Activated CD8-positive, alpha-beta T cell treated with anti-CD3 and anti-CD28 coated beads for 36 hours (primary cell): ENCODE results near the gene NSD2. TPM values are rescaled to one million over a fixed set of nuclear protein-coding genes. Genes with fewer than 3 reads are reported as not detected.
A peak's percentile ranks its signal among the peaks of the same experiment; 100 is the strongest.

Experiments used
- ATAC-seq: fragments of 200-7000 bp; cut with Tn5 transposase; one replicate; pipeline ENCODE4 v1.10.0; 2021; ENCODE audit warnings: mild to moderate bottlenecking, moderate library complexity
- CTCF ChIA-PET: fragments of 350-600 bp; sonication (Branson Sonifier 250); formaldehyde crosslinking; loops from one replicate; lab custom pipeline; 2021; ENCODE audit warnings: antibody characterized with exemption; lab: Charles Lee
- POLR2A ChIA-PET: fragments of 350-600 bp; sonication (Branson Sonifier 250); formaldehyde crosslinking; loops from one replicate; lab custom pipeline; 2021; ENCODE audit warnings: antibody characterized with exemption; lab: Charles Lee
- DNase-seq: peaks from one replicate; pipeline ENCODE4 v3.0.0-alpha.2; 2020
- H3K27ac Mint-ChIP-seq: one replicate; pipeline ENCODE4 v1.8.0; 2021; ENCODE audit warnings: mild to moderate bottlenecking, mixed read lengths
- H3K27me3 Mint-ChIP-seq: one replicate; pipeline ENCODE4 v1.8.0; 2021; ENCODE audit warnings: mixed read lengths
- H3K36me3 Mint-ChIP-seq: one replicate; pipeline ENCODE4 v1.8.0; 2021; ENCODE audit warnings: low read depth, mixed read lengths
- H3K4me1 Mint-ChIP-seq: one replicate; pipeline ENCODE4 v1.8.0; 2021; ENCODE audit warnings: low read depth, mixed read lengths
- H3K4me3 Mint-ChIP-seq: one replicate; pipeline ENCODE4 v1.8.0; 2021; ENCODE audit warnings: mild to moderate bottlenecking, moderate library complexity, mixed read lengths
- H3K9me3 Mint-ChIP-seq: one replicate; pipeline ENCODE4 v1.8.0; 2021; ENCODE audit warnings: mixed read lengths
- CTCF ChIP-seq: fragments of 200-600 bp; IDR thresholded peaks from one replicate; pipeline ENCODE4 v1.8.0; 2022; ENCODE audit warnings: antibody characterized with exemption, mild to moderate bottlenecking
- intact Hi-C: fragments of 100-400 bp; cut with micrococcal nuclease; formaldehyde crosslinking; loops from one replicate; pipeline ENCODE4 v1.10.0; 2022
- total RNA-seq, 2 experiments: library from RNA; stranded (reverse); gene quantifications; one replicate each; pipeline ENCODE4 v1.2.3, GENCODE V29; 2021

Gene NSD2
- total RNA-seq, 2 experiments from 2014 or later, result 219 TPM

- Mint-ChIP-seq H3K27ac (no peak overlapping the region), H3K9me3 (no peaks in the 10 kb centered on the region), H3K27me3 (no peaks in the 10 kb centered on the region), H3K4me1 (peaks cover 35% of the 10 kb centered on the region), H3K4me3 (peak overlapping the region; percentile 93), H3K36me3 (peaks cover 42% of the 10 kb centered on the region)
- ChIA-PET POLR2A (no interaction called here), CTCF (no interaction called here)
- DNase-seq (no peak), ATAC-seq (no peak)
- intact Hi-C loops, result no loop called here
- TF ChIP-seq CTCF, result no peak
Measured at GRCh38 chr4:2006367-2006766, 135.2 kb downstream of the NSD2 start.

GRCh38 chr4:2006956-2007653 is 135.9 kb downstream of the NSD2 start:
- Mint-ChIP-seq H3K36me3 (peaks cover 37% of the 10 kb centered on the region), H3K27me3 (no peaks in the 10 kb centered on the region), H3K27ac (peak overlapping the region; percentile 88), H3K4me3 (peak overlapping the region; percentile 93), H3K4me1 (peaks cover 35% of the 10 kb centered on the region), H3K9me3 (no peaks in the 10 kb centered on the region)
- ATAC-seq, result no peak
- ChIA-PET POLR2A (no interaction called here), CTCF (no interaction called here)
- intact Hi-C loops, result no loop called here
- DNase-seq, result no peak
- no peak for TF ChIP-seq CTCF

- H3K27ac Mint-ChIP-seq, result peak overlapping the region; percentile 88
- peaks cover 28% of the 10 kb centered on the region for H3K36me3 Mint-ChIP-seq
- ChIA-PET POLR2A (interaction anchor here (0.6 to 2.1 kb wide), 15 partner anchors 8 to 527 kb away, joined by 3 to 8 read pairs (median 3); partner anchors contain the start of gene NAT8L), CTCF (no interaction called here)
- ATAC-seq, result no peak
- peak overlapping the region; percentile 93 for H3K4me3 Mint-ChIP-seq
- peaks cover 26% of the 10 kb centered on the region for H3K4me1 Mint-ChIP-seq
- intact Hi-C loops, result no loop called here
- H3K9me3 Mint-ChIP-seq, result no peaks in the 10 kb centered on the region
- peak; percentile 23 for DNase-seq
- no peaks in the 10 kb centered on the region for H3K27me3 Mint-ChIP-seq
- TF ChIP-seq CTCF, result no peak
Measured at GRCh38 chr4:2007804-2008670, 136.8 kb downstream of the NSD2 start.

GRCh38 chr4:2008671-2008920 is 137.4 kb downstream of the NSD2 start:
- peaks cover 23% of the 10 kb centered on the region for H3K36me3 Mint-ChIP-seq
- H3K27ac Mint-ChIP-seq, result peak overlapping the region; percentile 88
- ATAC-seq, result no peak
- CTCF ChIA-PET, result interaction anchor here (1.1 to 1.2 kb wide), 2 partner anchors 43 to 260 kb away, joined by 3 read pairs; no protein-coding TSS in a partner anchor
- H3K9me3 Mint-ChIP-seq, result no peaks in the 10 kb centered on the region
- H3K27me3 Mint-ChIP-seq, result no peaks in the 10 kb centered on the region
- intact Hi-C loops, result no loop called here
- H3K4me3 Mint-ChIP-seq, result peak overlapping the region; percentile 93
- DNase-seq, result no peak
- TF ChIP-seq CTCF, result no peak
- H3K4me1 Mint-ChIP-seq, result peaks cover 21% of the 10 kb centered on the region
- POLR2A ChIA-PET, result interaction anchor here (0.6 to 2.1 kb wide), 16 partner anchors 8 to 527 kb away, joined by 3 to 8 read pairs (median 3); partner anchors contain the start of gene NAT8L
